8988T (cell line): Measurements from ENCODE around the gene MC1R.
"Not testable (repeated sequence)": the region's sequence is repeated elsewhere in the genome, so short reads cannot be mapped to it uniquely, and the experiment has no call there.

Experiments
- DNase-seq: peaks from one replicate; pipeline ENCODE4 v3.0.0; 2011

The MC1R gene

DNA sequence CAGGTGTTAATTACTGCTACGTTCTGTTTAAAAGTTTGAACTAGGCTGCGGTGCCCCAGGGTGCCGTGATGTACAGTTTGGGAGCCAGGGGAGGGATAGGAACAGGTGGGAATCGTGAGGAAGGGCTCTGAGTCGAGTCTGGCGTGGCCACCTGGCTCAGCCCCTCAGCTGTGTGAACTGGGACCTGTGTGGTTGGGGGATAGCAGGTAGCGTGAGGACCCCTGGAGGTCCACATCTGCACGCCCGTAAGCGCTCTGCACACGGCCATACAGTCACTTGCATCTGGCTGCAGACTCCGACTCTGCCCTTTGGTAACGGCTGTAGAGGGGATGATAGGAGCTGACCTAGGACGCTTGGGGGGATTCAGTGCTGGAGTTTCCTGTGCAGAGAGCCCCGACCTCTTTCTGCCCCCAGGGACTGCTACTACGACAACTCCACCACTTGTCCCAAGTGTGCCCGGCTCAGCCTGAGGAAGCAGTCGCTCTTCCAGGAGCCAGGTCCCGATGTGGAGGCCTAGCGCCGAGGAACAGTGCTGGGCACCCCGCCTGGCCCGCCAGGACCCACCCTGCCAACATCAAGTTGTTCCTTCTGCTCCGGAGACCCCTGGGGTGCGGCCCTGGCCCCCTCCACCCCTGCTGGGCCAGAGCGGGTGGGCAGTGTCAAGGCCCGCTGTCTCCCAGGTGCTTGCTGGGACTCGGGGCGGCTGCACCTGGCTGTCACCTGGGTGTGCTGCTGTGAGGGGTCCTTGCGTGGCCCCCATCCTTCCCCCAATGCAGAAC, 47.0 kb downstream of the MC1R start:
- no peak for DNase-seq

DNA sequence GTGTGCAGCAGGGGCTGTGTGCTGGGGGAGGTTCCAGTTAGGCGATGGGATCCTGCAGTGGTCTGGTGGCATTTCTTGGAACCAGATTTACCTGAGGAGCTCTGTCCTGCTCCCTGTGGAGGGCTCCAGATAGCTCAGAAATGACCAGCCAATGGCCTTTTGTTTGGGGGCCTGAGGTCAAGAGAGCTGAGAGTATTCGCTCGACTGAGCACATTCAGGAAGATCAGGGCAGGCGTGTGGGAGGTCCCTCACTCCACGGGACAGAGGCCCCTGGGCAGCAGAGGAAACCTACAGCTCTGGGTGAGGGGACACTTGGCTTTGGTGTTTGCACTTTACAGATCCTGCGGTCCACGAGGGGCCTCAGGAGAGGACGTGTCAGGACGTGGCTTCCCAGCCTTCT, 48.1 kb downstream of the MC1R start:
- no peak for DNase-seq

DNA sequence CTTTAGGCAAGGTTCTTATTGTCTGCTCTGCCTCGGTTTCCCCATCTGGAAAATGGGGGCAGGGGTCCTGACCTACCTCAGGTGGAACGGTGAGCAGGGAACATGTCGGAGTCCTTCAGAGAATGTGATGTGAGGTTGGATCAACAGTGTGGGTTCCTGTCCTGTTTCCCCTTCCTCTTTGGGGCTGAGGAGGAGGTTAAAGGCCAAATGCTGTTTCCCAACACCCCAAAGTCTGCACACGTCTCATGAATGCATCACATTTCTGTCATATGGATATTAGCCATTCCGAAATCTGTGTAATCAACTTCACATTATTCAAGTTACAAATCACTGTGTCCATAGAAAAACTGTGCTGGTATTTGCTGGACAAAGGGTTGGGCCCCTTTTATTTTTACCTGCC, 48.8 kb downstream of the MC1R start:
- not testable (repeated sequence) for DNase-seq

DNA sequence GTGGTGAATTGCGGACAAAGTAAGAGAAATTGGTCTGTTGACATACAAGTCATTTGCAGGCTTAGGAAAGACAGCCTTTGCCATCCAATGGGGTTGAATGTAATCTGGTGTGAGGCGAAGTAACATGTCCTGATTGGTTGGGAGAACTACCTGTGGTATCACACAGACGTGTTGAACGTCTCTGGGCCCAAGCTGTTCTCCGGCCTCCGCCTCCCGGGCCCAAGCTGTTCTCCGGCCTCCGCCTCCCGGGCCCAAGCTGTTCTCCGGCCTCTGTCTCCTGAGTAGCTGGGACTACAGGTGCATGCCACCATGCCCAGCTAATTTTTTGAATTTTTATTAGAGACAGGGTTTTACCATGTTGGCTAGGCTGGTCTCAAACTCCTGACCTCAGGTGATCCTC, 49.4 kb downstream of the MC1R start:
- not testable (repeated sequence) for DNase-seq

DNA sequence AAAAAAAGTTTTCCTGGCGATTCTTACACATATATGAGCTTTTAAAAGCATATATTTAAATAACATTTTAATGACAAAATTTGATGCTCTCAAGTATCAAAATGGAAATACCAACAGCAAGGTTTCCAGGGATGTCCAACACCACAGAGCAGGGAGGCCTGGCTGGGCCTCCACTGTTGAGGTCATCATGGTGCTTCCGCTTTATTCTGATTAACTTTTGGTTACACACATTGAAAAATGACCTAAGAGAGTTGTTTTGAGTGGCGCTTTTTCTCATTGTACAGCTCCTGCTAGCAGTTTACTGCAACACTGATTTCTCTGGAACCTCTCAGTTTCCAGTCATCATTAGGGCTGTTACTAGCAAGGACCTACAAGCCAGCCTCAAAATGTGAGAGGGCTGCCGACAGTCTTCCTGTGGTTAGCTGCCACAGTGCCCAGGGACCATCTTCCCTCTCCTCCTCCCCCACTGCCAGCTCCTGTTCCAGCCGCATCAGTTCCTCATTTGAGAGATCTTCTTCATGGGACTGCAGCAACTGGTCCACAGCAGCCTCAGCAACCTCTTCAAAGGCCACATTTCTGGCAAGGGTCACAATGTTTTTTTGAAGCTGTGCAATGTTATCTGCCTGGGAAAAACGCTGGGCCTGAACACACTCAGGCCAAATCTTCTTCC, 51.2 kb downstream of the MC1R start:
- DNase-seq, result no peak
